Fibroblast of skin of left biceps (primary cell): ENCODE data around the gene TACC2.

Experiments
- DNase-seq, 2 experiments: peaks; one replicate each; pipeline ENCODE4 v3.0.0-alpha.2; 2013; ENCODE audit warnings: low read depth in 2 of 2

TACC2 gene

DNA sequence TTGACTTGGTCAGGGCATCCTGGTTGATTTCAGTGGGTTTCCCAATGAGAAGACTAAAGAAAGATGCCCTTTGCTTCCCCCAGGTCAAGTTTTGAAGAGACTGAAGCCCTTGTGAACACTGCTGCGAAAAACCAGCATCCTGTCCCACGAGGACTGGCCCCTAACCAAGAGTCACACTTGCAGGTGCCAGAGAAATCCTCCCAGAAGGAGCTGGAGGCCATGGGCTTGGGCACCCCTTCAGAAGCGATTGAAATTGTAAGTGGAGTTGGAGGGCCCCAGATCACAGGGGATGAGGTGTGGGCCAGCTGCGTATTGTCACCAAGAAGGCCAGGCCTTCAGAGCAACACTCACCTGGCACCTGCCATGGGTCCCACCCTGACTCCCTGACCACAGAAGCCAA, 238.8 kb downstream of the TACC2 start:
- DNase-seq, result no peak

- no peak for DNase-seq
These were observed 240.7 kb downstream of the TACC2 start for GRCh38 chr10:122229666-122230065.

- DNase-seq, result no peak
These were observed 241.3 kb downstream of the TACC2 start for GRCh38 chr10:122230222-122230621.

DNA sequence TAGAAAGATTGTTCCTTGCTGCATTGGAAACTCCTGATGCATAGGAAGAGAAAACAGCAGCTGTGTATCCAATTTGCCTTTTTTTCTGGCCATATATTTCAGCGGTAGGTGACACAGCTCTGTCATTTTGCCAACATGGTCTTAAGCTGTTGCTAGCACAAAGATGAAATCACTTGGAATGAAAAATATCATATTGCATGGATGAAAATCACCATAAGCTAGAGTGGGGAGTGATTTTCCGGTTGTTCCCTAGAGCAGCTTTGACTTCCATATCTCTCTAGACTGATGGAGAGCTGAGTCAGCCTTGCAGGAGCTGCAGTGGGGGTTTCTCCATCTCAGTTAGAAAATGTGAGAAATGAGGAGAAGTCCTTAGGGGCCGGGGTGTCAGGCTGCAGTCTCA, 243.8 kb downstream of the TACC2 start:
- DNase-seq, result peak; percentile 82 to 83

DNA sequence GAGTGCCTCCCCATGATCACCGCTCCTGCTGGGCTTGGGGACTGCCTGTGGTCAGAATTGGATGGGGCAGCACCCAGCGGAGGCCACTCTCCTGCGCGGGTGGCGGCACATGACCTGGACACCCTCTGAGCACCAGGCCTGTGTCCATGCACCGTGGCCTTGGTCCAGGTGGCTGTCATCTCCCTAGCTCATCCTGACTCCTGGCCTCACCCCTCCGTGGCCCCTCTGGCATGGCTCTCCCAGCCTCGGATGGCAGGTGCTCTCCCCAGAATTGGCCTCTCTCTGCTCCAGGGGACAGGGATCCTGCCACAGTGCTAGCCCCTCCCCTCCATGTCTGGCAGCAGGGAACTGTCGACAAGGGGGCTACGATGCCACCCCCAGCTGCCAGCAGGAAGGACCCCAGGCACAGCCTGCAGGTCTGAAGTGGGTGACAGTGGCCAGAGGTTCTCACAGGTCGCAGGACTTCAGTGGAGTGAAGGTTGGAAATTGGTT, 244.9 kb downstream of the TACC2 start:
- no peak for DNase-seq

GRCh38 chr10:122234416-122234815, 245.5 kb downstream of the TACC2 start:
- no peak for DNase-seq

- DNase-seq, result no peak
These were observed 247.8 kb downstream of the TACC2 start for GRCh38 chr10:122236690-122237306.

DNA sequence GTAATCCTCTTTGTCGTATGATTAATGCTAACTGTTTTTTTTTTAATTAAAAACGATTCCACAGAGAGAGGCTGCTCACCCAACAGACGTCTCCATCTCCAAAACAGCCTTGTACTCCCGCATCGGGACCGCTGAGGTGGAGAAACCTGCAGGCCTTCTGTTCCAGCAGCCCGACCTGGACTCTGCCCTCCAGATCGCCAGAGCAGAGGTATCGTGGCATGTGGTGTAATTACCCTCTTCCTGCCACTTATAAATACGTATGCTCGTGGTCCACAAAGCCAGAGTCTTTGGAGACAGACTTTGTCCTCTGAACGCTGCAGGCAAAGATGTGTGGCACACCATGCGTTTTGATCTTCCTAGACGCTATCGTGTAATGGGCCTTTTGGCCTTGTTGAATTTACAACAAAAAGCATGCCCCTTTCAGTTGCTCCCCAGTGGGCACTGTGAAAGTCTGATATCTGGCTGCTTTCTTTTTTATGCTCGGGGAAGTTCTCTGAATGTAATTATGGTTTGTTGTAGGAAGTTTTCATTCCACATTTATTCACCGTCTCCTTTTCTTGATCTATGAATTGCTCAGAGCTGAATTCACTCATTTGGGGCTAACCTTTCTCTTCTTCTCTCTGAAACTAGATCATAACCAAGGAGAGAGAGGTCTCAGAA, 248.5 kb downstream of the TACC2 start:
- no peak for DNase-seq

DNA sequence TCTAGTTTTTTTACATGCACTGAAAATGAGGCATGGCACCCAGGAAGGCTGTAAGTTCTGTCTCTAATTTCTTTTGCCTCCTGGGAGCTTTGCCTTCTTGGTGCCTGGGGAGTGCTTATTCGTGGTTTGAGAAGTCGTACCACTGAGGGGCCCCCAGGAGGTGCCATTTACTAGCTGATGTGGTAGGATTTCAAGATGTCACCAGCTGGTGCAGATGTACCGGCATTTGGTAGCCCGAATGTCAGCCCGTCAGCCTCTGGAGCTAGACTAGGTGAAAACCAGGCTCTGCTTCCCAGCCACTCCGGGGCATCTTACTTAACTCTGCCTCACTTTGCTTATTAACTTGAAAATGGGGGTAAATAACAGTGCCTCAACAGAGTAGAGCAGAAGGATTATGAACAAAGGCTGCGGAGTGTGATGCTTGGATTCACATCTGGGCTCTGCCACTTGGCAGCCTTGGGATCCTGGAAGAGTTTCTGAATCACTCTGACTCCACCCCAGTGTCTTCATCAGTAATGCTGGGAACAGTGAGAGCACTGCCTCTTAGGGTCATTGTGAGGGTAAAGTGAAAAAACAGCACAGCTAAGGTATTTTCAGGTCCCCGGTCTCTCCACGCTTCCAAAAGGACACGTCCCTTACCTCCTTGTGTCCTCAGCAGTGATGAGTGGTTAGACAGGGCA, 250.8 kb downstream of the TACC2 start:
- DNase-seq, result peak in 1 of 2 experiments; percentile 30

DNA sequence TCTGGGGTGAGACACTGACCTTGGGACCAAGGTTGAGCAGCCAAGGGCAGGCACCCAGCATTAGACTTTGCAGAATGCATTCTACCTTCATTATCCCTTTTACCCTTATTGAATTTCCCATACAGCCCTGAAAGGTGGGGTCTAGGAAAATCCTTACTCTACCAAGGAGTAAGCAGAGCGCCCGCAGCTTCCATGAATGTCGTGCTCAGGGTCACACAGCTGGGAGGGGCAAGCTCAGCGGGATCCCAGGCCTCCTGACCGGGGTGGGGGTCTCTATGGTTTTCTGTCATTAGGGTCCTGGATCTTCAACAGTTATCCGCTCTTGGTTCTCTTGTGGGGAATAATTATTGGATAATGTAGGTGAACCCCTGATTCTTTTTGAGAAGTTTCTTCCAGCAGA, 251.4 kb downstream of the TACC2 start:
- DNase-seq, result no peak

DNA sequence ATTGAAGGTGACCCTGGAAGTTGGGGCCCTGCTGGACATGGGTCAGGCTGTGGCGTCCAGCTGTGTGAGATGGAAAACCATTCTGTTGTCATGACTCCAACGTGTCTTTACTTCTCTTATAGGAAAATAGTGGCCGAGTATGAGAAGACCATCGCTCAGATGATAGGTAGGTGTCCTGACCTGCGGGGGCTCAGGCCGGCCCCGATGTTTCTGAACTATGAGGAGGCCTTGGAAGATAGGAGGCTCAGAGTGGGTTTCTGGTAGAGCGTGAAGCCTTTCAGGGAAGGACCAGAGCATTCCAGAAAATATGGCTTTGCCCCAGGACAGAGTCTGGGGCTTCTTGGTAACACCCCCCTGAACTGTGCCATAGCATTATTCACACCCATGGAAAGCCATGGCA, 252.9 kb downstream of the TACC2 start:
- DNase-seq, result no peak

DNA sequence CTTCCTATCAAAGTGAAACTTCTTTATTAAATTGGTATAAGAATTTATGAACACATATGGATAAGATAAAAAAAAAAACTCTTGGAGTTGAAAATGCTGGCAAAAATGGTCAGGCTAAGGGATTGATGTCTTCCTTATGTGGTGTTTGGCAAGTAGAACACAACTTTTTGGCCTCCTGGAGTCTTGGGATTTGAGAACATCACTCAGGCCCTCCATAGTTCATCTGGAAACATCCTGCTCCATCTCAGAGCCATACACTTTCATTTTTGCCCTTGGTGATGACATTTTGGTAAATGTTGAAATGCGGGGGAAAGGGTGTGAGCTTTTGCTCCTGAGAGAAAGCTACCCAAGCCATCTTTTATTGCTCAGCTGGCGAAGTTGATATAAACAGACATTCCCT, 254.6 kb downstream of the TACC2 start:
- peak; percentile 68 to 72 for DNase-seq

GRCh38 chr10:122244001-122244975, 255.3 kb downstream of the TACC2 start:
- DNase-seq, result no peak

- DNase-seq, result no peak
These were observed 256.2 kb downstream of the TACC2 start for GRCh38 chr10:122245136-122245535.

DNA sequence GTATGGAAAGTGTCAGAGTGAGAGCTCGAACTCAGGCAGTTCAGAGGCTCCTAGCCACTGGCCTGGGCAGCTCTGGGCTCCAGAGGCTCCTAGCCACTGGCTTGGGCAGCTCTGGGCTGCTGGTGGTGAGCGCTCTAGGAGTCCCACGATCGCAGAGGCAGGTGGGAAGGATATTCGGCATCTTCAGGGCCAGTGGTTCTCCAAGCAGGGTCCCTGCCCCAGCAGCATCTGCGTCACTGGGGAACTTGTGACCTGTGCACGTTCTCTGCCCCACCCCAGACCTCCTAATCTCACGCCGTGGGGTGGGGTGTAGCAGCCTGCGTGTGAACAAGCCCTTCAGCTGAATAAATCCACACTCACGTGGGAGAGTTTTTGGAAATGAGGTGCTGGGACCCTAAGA, 256.9 kb downstream of the TACC2 start:
- no peak for DNase-seq

DNA sequence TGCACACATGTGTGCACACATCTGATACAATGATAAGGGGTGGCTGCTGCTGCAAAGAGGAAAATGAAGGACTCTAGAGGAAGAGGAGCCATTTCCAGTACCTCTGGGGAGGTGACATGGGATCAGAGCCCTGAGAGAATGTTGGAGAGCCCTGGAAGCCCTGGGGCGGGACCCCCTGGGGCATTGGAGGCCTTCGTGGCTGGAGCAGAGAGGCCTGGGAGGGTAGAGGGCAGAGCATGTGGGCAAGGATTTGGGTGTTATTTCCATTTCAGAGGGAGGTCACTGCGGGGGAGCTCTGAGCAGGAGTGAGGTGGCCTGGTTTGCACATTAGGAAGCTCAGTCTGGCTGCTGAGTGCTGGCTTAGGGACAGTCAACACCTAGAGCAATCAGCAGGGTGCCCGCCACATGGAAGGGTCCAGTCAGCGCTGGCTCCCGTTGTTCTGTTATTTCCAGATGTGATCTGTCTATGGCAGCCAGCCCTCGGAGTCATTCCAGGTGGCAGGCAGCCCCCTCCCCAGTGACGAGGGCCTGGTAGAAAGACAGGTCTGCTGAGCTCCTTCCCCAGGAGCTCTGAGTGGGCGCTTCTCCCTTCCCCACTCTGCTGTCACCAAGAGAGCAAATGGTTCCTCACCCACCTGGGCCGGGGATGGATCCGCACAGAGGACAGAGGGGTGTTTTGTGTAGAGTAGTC, 258.0 kb downstream of the TACC2 start:
- no peak for DNase-seq

- no peak for DNase-seq
These were observed 259.7 kb downstream of the TACC2 start for GRCh38 chr10:122248356-122249302.

DNA sequence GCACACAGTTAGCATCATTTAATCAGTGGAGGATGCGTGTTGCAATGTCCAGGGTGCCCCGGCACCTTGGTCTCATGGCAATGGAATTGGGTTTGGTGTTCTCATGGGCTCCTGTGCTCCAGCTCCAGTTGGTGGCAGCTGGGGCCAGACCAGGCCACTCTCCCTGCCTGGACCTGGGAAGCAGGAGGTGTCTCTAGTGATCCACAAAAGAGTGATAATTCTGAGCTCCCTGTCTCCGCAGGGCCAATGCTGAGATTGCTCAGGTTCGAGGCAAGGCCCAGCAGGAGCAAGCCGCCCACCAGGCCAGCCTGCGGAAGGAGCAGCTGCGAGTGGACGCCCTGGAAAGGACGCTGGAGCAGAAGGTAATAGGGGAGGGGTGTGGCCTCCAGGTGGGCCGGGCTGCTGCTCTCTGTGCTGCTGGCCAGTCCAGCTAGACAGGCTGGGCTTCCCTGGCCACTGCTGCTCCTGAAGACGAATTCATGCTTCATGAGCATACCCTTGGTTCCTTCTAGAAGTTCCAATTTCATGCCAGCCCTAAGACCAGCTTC, 260.4 kb downstream of the TACC2 start:
- no peak for DNase-seq

- DNase-seq, result no peak
These were observed 261.2 kb downstream of the TACC2 start for GRCh38 chr10:122249991-122250750.
